Transverse colon (tissue), 4 donors: ENCODE measurements around the gene CADM2. TPM values are rescaled to one million over a fixed set of nuclear protein-coding genes. Genes with fewer than 3 reads are reported as not detected.

ENCODE experiments used
- DNase-seq: peaks from one replicate; pipeline ENCODE4 v3.0.0-alpha.2; 2019
- H3K27ac ChIP-seq, 4 donors: fragments of 200-600 bp; sonication (generic); 2 replicates each; pipeline ENCODE4 v1.5.1; 2016 to 2018; ENCODE audit warnings: inconsistent platforms in 4 of 4
- H3K27me3 ChIP-seq: fragments of 200-600 bp; sonication (generic); 2 replicates; pipeline ENCODE4 v1.5.1; 2017; ENCODE audit warnings: inconsistent platforms
- H3K36me3 ChIP-seq, 4 donors: fragments of 200-600 bp; sonication (generic); 2 replicates each; pipeline ENCODE4 v1.5.1; 2017 to 2019; ENCODE audit warnings: inconsistent platforms in 4 of 4
- H3K4me1 ChIP-seq, 4 donors: fragments of 200-600 bp; sonication (generic); 2 replicates each; pipeline ENCODE4 v1.5.1; 2017 to 2020; ENCODE audit warnings: inconsistent platforms in 4 of 4
- H3K4me3 ChIP-seq, 4 donors: fragments of 200-600 bp; sonication (generic); 1 replicate in 1 of 4; 2 replicates in 3 of 4; pipeline versions ENCODE4 v1.5.1 to v1.6.1; 2017 to 2019; ENCODE audit warnings: inconsistent platforms in 4 of 4
- H3K9me3 ChIP-seq, 2 donors: fragments of 200-600 bp; sonication (generic); 2 replicates each; pipeline ENCODE4 v1.5.1; 2017 to 2019; ENCODE audit warnings: inconsistent platforms in 2 of 2
- EP300 ChIP-seq: sonication (generic); formaldehyde crosslinking; IDR thresholded peaks from one replicate; pipeline ENCODE4 v1.6.1; 2017; ENCODE audit warnings: antibody characterized with exemption, low read depth
- POLR2A ChIP-seq: fragments of 450-650 bp; IDR thresholded peaks from one replicate; pipeline ENCODE4 v1.6.1; 2016; ENCODE audit warnings: antibody characterized with exemption, mild to moderate bottlenecking, moderate library complexity
- POLR2AphosphoS5 ChIP-seq, 3 donors: sonication (generic); formaldehyde crosslinking; IDR thresholded peaks; one replicate each; pipeline ENCODE4 v1.6.1; 2016; ENCODE audit warnings: antibody characterized with exemption in 3 of 3
- WGBS, 2 donors: methylation state at CpG; one replicate each; pipeline ENCODE4 v1.1.5; 2018; ENCODE audit warnings: low coverage in 1 of 2; 5-methylcytosine and 5-hydroxymethylcytosine counted together
- in situ Hi-C, 4 donors: fragments of 200-750 bp; cut with MboI; loops; one replicate each; pipeline versions ENCODE4 v1.15.0 to v1.15.1; 2017; ENCODE audit warnings: low sequenced_read_pairs in 3 of 4, low pct_ligation_motif_present in 1 of 4, low pct_unique_long_range_greater_than_20kb in 1 of 4
- intact Hi-C: fragments of 100-400 bp; cut with DNase I; formaldehyde crosslinking; loops from one replicate; pipeline ENCODE4 v1.15.1; 2023; ENCODE audit warnings: low total_unique reads
- total RNA-seq, 4 donors: library from RNA; depleted of rRNA; stranded (reverse); fragments of >200 nt; gene quantifications; one replicate each; pipeline ENCODE4 v1.1.0, GENCODE V29; 2016
- TF ChIP-seq, protein P1 (sequence below), 5 experiments: fragments of 200-600 bp in 3 of 5; fragments of 450-650 bp in 2 of 5; sonication (generic) in 3 of 5; IDR thresholded peaks; 1 replicate in 2 of 5; 2 replicates in 3 of 5; pipeline ENCODE4 v1.5.1; 2016 to 2017; ENCODE audit warnings: antibody characterized with exemption in 5 of 5, inconsistent platforms in 3 of 5, mild to moderate bottlenecking in 2 of 5, moderate library complexity in 1 of 5

CADM2 gene
- total RNA-seq, 4 donors from 2014 or later: 2.2 to 21.3 (median 4.5) TPM

DNA sequence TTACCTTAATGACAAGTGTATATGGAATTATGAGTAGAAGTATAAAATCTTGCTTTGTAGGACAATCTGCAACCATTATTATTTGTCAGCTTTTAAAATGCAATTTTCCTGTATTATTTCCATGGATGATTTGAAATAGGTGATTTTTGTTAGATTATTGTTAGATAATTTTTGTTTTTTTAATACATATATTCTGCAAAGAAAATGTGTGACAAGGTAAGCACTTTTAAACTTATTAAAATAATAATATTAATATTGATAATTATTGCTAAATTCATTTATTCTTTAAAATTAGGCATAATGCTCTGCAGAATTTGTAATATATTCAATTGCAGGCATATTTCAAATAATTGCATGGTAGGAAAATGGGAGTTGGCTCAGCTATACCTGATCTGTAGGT is 329.5 kb downstream of the CADM2 start:
- TF ChIP-seq, protein P1, sequence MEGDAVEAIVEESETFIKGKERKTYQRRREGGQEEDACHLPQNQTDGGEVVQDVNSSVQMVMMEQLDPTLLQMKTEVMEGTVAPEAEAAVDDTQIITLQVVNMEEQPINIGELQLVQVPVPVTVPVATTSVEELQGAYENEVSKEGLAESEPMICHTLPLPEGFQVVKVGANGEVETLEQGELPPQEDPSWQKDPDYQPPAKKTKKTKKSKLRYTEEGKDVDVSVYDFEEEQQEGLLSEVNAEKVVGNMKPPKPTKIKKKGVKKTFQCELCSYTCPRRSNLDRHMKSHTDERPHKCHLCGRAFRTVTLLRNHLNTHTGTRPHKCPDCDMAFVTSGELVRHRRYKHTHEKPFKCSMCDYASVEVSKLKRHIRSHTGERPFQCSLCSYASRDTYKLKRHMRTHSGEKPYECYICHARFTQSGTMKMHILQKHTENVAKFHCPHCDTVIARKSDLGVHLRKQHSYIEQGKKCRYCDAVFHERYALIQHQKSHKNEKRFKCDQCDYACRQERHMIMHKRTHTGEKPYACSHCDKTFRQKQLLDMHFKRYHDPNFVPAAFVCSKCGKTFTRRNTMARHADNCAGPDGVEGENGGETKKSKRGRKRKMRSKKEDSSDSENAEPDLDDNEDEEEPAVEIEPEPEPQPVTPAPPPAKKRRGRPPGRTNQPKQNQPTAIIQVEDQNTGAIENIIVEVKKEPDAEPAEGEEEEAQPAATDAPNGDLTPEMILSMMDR (IDR thresholded peaks at IDR 0.05): no peak
- intact Hi-C loops (no loop called here), in situ Hi-C loops (no loop called here)
- H3K27me3 ChIP-seq: no peaks in the 10 kb centered on the region
- no peak for DNase-seq
- no peak overlapping the region for H3K4me3 ChIP-seq
- H3K9me3 ChIP-seq: no peaks in the 10 kb centered on the region
- H3K27ac ChIP-seq: no peak overlapping the region
- no peaks in the 10 kb centered on the region for H3K36me3 ChIP-seq
- H3K4me1 ChIP-seq: no peaks in the 10 kb centered on the region

DNA sequence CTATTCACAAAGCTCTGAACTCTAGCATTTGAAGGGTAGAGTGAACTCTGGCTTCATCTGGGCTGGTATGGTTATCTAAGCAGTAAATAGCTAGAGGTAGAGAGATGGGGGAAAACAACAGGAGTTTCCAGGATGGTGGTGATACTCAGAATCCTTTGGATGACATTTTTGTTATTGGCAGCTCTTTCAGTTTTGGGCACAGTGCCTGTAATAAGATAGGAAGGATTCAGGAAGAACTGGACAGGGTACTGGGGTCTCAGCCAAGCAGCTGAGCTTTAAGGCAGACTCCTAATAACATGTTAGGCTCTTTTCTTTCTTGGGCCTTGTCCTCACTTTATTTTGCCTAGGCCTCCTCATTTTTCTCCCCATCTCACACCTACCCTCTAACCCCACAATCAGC is 338.5 kb downstream of the CADM2 start:
- TF ChIP-seq POLR2A: no peak
- no peak for TF ChIP-seq EP300
- TF ChIP-seq, protein P1 (IDR thresholded peaks at IDR 0.05): no peak
- in situ Hi-C loops (no loop called here), intact Hi-C loops (no loop called here)
- Histone ChIP-seq H3K4me1 (no peaks in the 10 kb centered on the region), H3K36me3 (no peaks in the 10 kb centered on the region), H3K27ac (no peak overlapping the region), H3K27me3 (no peaks in the 10 kb centered on the region), H3K4me3 (no peak overlapping the region), H3K9me3 (no peaks in the 10 kb centered on the region)
- DNase-seq: no peak

DNA sequence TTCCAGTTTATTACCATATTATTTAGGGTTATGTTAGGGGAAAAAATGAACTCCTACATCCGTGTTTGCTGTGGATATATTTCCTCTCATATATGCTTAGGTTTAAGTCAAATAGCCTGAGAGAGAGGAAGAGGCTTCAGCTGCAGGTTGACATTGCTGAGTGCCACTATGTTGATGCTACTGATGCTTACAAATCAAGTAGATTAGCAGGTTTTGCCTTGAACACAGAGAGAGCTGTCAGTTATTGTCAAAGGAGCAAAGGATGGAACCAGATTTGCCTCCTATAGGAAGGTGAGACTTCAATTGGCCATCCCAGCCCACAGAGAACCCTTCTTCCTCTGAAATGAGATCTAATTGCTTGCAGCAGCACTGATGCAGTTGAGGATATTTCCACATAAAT is 339.2 kb downstream of the CADM2 start:
- Histone ChIP-seq H3K27me3 (no peaks in the 10 kb centered on the region), H3K4me3 (no peak overlapping the region), H3K36me3 (no peaks in the 10 kb centered on the region), H3K9me3 (no peaks in the 10 kb centered on the region), H3K4me1 (no peaks in the 10 kb centered on the region), H3K27ac (no peak overlapping the region)
- intact Hi-C loops (no loop called here), in situ Hi-C loops (no loop called here)
- DNase-seq: no peak
- 47 to 73% methylated on average over 1 of the region's 1 CpG for WGBS, 2 donors
- TF ChIP-seq POLR2A (no peak), EP300 (no peak), POLR2AphosphoS5 (IDR thresholded peaks at IDR 0.05) (no peak)
- TF ChIP-seq, protein P1 (IDR thresholded peaks at IDR 0.05): no peak

DNA sequence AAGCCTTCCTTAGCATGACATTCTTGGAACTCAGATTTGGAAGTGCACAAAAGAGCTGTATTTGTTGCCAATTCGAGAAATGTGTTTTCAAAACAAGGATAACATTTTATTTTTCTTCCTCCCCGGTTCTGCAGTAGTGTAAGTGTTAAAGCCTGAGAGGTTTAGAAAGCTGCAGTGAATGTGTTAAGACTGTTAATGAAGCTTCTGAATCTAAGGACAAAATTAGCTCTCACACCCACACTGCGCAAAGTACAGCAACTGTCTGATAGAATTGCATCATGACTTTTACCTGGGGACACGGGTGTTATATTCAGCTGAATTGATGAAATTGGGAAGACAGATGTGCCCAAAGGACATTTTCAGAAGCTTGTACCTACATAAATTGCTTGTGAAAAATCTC is 344.4 kb downstream of the CADM2 start:
- no peaks in the 10 kb centered on the region for H3K4me1 ChIP-seq
- TF ChIP-seq, protein P1 (IDR thresholded peaks at IDR 0.05): no peak
- TF ChIP-seq POLR2A (no peak), POLR2AphosphoS5 (IDR thresholded peaks at IDR 0.05) (no peak), EP300 (no peak)
- no peak overlapping the region for H3K27ac ChIP-seq
- no peaks in the 10 kb centered on the region for H3K9me3 ChIP-seq
- H3K4me3 ChIP-seq: no peak overlapping the region
- in situ Hi-C loops: no loop called here
- DNase-seq: no peak
- intact Hi-C loops: no loop called here
- no peaks in the 10 kb centered on the region for H3K36me3 ChIP-seq
- WGBS, 2 donors: 58 to 71% methylated on average over 4 of the region's 4 CpGs
- no peaks in the 10 kb centered on the region for H3K27me3 ChIP-seq
